Upper lobe of right lung (tissue), 1 donor: ENCODE results near the gene ERLEC1. TPM values are rescaled to one million over a fixed set of nuclear protein-coding genes. Genes with fewer than 3 reads are reported as not detected.

Experiments
- ATAC-seq: fragments of 200-7000 bp; cut with Tn5 transposase; one replicate; pipeline ENCODE4 v1.9.1; 2020; ENCODE audit warnings: mild to moderate bottlenecking, moderate library complexity
- DNase-seq: peaks from one replicate; pipeline ENCODE4 v3.0.0-alpha.2; 2020
- H3K27ac ChIP-seq: fragments of 200-600 bp; one replicate; pipeline ENCODE4 v1.8.0; 2022
- H3K27me3 ChIP-seq: fragments of 200-600 bp; one replicate; pipeline ENCODE4 v1.8.0; 2022; ENCODE audit warnings: mild to moderate bottlenecking
- H3K36me3 ChIP-seq: fragments of 200-600 bp; one replicate; pipeline ENCODE4 v1.8.0; 2022
- H3K4me1 ChIP-seq: fragments of 200-600 bp; one replicate; pipeline ENCODE4 v1.8.0; 2022
- H3K4me3 ChIP-seq: fragments of 200-600 bp; one replicate; pipeline ENCODE4 v1.8.0; 2022; ENCODE audit warnings: mild to moderate bottlenecking
- H3K9me3 ChIP-seq: fragments of 200-600 bp; one replicate; pipeline ENCODE4 v1.8.0; 2022
- CTCF ChIP-seq: fragments of 200-600 bp; IDR thresholded peaks from one replicate; pipeline ENCODE4 v1.8.0; 2022; ENCODE audit warnings: antibody characterized with exemption
- intact Hi-C: fragments of 100-400 bp; cut with DNase I; formaldehyde crosslinking; loops from one replicate; pipeline ENCODE4 v1.11.0; 2022
- total RNA-seq: library from RNA; stranded (reverse); fragmentation: NEBNext Ultra II Directional; extraction: Animal tissue kit (Norgen Biotek cat#: 25700); gene quantifications from one replicate; pipeline ENCODE4 v1.2.1, GENCODE V29; 2021
- donor health status: DM: no; HTN: yes; CAD: no; lungs with severe emphysema.

Gene ERLEC1
- total RNA-seq, 1 donor from 2014 or later = 59.6 TPM

GRCh38 chr2:53786352-53786704 lies 516 bp upstream of the ERLEC1 start:
- Histone ChIP-seq H3K4me1 (peaks cover 45% of the 10 kb centered on the region), H3K9me3 (no peaks in the 10 kb centered on the region), H3K27me3 (no peaks in the 10 kb centered on the region), H3K4me3 (peak overlapping the region; percentile 89), H3K27ac (peak overlapping the region; percentile 82), H3K36me3 (peaks cover 9% of the 10 kb centered on the region)
- intact Hi-C loops = no loop called here
- DNase-seq (no peak), ATAC-seq (peak; percentile 11)
- TF ChIP-seq CTCF = no peak

- Histone ChIP-seq H3K36me3 (no peaks in the 10 kb centered on the region), H3K4me1 (peaks cover 40% of the 10 kb centered on the region), H3K27me3 (no peaks in the 10 kb centered on the region), H3K4me3 (peak overlapping the region; percentile 89), H3K27ac (peak overlapping the region; percentile 82), H3K9me3 (no peaks in the 10 kb centered on the region)
- TF ChIP-seq CTCF = no peak
- intact Hi-C loops = no loop called here
- no peak for DNase-seq
- peak; percentile 22 for ATAC-seq
Observed at GRCh38 chr2:53787614-53788289, 908 bp downstream of the ERLEC1 start.

GRCh38 chr2:53793261-53793660 lies 6.4 kb downstream of the ERLEC1 start:
- Histone ChIP-seq H3K36me3 (peaks cover 39% of the 10 kb centered on the region), H3K4me3 (no peak overlapping the region), H3K27me3 (no peaks in the 10 kb centered on the region), H3K4me1 (peaks cover 16% of the 10 kb centered on the region), H3K27ac (peak overlapping the region; percentile 1), H3K9me3 (no peaks in the 10 kb centered on the region)
- no peak for TF ChIP-seq CTCF
- intact Hi-C loops = no loop called here
- DNase-seq = no peak
- no peak for ATAC-seq

GRCh38 chr2:53793821-53794220 lies 7.0 kb downstream of the ERLEC1 start:
- intact Hi-C loops = no loop called here
- peaks cover 45% of the 10 kb centered on the region for H3K36me3 ChIP-seq
- peak; percentile 92 for ATAC-seq
- no peak overlapping the region for H3K4me3 ChIP-seq
- H3K27ac ChIP-seq = peak overlapping the region; percentile 1
- H3K27me3 ChIP-seq = no peaks in the 10 kb centered on the region
- no peaks in the 10 kb centered on the region for H3K9me3 ChIP-seq
- peaks cover 12% of the 10 kb centered on the region for H3K4me1 ChIP-seq
- DNase-seq = no peak
- no peak for TF ChIP-seq CTCF

- no peak for ATAC-seq
- no peak for DNase-seq
Observed at GRCh38 chr2:53801547-53801946, 14.7 kb downstream of the ERLEC1 start.

More at GRCh38 chr2:53801547-53801946, 14.7 kb downstream of the ERLEC1 start:
- Histone ChIP-seq H3K27ac (no peak overlapping the region), H3K4me3 (no peak overlapping the region), H3K36me3 (peaks cover 90% of the 10 kb centered on the region), H3K9me3 (no peaks in the 10 kb centered on the region), H3K4me1 (no peaks in the 10 kb centered on the region), H3K27me3 (no peaks in the 10 kb centered on the region)
- no peak for TF ChIP-seq CTCF
- intact Hi-C loops = no loop called here
